Measurements from ENCODE around the gene ACTA1.
"Not testable (repeated sequence)": the region's sequence is repeated elsewhere in the genome, so short reads cannot be mapped to it uniquely, and the experiment has no call there.

ACTA1 gene

GRCh38 chr1:229434005-229434640 lies at the start of gene ACTA1:
ACTA1 (minus strand) TSS chr1:229434094; CDS start chr1:229433115, 979 bp downstream.
- DNase-seq (ENCODE audit: low read depth, low spot score) = no peak

DNA sequence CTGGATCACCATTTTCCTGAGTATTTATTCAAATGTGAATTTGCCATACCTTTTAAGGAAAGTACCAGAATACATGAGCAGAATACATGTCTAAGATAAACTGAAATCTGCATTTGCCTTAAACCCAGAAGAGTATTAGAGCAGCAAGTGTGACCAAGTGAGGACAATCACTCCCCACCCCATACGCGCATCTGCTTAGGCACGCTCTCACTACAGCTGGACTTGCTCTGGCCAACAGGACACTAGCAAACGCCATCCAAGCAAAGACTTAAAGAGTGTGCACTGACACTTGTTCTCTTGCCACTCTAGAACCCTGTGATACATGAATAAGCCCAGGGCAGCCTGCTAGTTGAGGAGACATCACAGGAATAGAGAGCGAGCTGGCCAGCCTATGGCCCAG lies 48.6 kb upstream of the ACTA1 start:
- no peak for DNase-seq (ENCODE audit: low read depth, low spot score)

- DNase-seq (ENCODE audit: low read depth, low spot score) = no peak
Measured at GRCh38 chr1:229480495-229480894, 46.6 kb upstream of the ACTA1 start.

DNA sequence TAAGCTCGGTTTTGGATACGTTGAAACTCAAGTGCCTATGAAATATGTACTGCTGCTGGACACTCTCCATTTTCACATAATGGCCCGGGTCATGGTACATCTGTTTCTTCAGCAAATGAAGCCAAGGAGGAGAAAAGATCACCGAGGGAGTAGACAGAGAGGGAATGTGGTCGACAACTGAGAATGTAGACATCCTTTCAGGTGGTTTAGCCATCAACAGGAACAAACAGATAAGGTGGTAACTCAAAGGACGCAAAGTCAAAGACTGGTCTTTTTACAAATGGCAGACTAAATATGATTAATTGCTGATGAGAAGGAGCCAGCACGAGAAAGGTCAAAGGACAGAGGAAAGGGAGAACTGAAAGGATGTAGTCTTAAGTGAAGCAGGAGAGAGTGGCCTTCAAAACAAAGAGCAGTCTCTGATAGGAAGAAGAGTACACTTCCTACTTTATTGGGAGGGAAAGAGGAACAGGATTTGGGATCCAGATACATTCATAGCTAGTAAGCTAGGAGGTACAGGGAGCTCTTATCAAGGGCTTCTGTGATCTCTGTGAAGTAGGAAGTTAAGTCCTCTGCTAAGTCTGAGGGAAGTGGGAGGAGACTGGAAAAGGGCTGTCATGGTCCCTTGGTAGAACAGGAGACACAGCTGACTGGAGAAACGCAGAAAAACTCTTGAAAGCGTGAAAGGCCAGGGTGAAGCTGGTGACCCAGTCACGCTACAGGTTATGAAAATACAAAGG lies 45.9 kb upstream of the ACTA1 start:
- no peak for DNase-seq (ENCODE audit: low read depth, low spot score)

DNA sequence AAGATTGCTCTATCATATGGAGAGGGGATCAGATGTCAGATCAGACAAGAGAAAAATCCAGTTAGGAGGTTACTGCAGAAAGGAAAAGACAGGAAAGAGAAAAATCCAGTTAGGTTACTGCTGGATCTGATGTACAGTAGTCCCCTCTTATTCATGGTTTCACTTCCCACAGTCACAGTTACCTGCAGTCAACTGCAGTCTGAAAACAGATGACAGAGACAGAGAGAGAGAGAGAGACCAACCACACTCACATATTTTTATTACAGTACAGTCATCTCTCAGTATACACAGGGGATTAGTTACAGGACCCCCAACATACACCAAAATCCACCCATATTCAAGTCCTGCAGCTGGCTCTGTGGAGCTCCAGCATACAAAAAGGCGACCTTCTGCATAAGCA lies 45.0 kb upstream of the ACTA1 start:
- DNase-seq (ENCODE audit: low read depth, low spot score) = no peak

- not testable (repeated sequence) for DNase-seq (ENCODE audit: low read depth, low spot score)
Measured at GRCh38 chr1:229475859-229476258, 42.0 kb upstream of the ACTA1 start.

- DNase-seq (ENCODE audit: low read depth, low spot score) = no peak
Measured at GRCh38 chr1:229474509-229474908, 40.6 kb upstream of the ACTA1 start.

GRCh38 chr1:229471175-229471574 lies 37.3 kb upstream of the ACTA1 start:
- no peak for DNase-seq (ENCODE audit: low read depth, low spot score)

- DNase-seq (ENCODE audit: low read depth, low spot score) = no peak
Measured at GRCh38 chr1:229470406-229471043, 36.6 kb upstream of the ACTA1 start.

DNA sequence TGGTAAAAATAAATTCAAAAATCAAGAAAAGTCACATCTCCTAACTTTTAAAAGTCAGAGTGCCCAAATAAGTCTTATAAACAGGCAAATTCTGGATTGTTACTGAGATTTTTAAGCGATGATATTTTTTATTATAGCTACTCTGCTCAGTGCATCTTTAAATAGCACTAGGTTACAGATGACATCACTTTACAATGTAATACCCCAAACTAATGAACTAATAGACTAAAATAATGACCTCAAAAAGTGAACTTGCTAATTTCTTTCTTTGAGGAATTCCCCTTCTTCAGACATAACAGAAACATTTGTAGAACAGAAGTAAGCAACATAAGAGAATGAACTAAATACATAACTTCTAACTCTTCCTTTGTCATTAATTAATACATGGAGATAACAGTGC lies 33.0 kb upstream of the ACTA1 start:
- no peak for DNase-seq (ENCODE audit: low read depth, low spot score)

GRCh38 chr1:229464672-229465071 lies 30.8 kb upstream of the ACTA1 start:
- no peak for DNase-seq (ENCODE audit: low read depth, low spot score)

GRCh38 chr1:229461032-229461668 lies 27.3 kb upstream of the ACTA1 start:
- DNase-seq (ENCODE audit: low read depth, low spot score) = no peak

GRCh38 chr1:229459815-229460214 lies 25.9 kb upstream of the ACTA1 start:
- no peak for DNase-seq (ENCODE audit: low read depth, low spot score)

DNA sequence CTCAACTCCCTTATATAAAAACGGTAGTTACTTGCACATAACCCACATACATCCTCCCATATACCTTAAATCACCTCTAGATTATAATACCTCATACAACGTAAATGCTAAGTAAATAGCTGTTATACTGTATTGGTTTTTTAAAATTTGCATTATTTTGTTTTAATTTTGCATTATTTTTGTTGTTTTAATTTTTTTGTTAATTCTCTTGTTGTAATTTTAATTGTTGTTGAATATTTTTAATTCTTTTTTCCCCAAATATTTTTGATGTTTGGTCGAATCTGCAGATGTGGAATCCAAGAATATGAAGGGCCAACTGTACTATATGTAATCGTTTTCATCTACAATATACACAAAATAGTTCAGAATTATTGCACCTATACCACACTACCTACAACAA lies 23.5 kb upstream of the ACTA1 start:
- no peak for DNase-seq (ENCODE audit: low read depth, low spot score)

DNA sequence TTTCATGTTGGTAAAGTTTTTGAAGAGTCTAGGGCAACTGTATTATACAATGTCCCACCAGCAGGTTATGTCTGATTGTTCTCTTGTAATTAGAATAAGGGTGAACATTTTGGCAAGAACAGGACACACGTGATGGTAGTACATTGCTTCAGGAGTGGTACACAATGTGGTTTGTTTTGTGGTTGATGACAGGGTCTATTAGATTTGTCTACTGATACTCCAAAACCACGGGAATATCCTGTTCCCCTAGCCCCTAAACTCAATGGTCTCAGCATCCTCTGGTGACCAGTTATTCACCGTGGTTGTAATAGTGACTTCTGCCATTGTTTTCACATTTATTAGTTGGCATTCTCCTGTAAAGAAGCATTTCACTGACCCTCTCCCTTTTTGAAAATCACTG lies 22.1 kb upstream of the ACTA1 start:
- no peak for DNase-seq (ENCODE audit: low read depth, low spot score)

GRCh38 chr1:229454056-229454455 lies 20.2 kb upstream of the ACTA1 start:
- no peak for DNase-seq (ENCODE audit: low read depth, low spot score)

- DNase-seq (ENCODE audit: low read depth, low spot score) = no peak
Measured at GRCh38 chr1:229452956-229453801, 19.3 kb upstream of the ACTA1 start.

DNA sequence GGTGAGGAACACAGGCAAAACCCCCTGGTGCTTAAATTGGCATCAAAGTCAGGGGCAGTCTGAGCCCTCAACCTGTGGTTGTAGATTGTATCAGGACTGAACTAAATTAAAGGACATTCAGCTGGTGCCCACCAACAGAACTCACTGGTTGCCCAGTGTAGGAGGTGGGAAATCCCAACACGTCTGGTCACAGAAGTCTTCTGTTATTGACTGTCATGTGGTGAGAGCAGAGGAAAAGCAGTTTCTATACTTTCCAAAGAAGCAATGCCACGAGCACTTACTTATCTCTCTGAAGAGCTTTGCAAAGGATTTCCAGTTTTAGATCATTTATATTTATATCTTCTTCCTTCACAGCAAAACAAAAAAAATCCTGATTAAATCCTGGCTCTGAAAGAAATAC lies 15.0 kb upstream of the ACTA1 start:
- DNase-seq (ENCODE audit: low read depth, low spot score) = no peak

DNA sequence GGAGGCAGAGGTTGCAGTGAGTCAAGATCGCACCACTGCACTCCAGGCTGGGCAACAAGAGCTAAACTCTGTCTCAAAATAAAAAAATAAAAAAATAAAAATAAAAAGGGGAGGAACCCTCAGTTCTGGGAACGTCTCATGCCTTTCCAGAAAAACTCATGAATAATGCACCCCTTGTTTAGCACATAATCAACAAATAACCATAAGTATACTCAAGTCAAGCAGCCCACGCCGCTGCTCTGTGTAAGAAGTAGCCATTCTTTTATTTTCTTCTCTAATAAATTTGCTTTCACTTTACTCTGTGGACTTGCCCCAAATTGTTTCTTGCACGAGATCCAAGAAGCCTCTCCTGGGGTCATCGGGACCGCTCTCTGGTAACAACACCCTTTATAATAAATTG lies 14.5 kb upstream of the ACTA1 start:
- DNase-seq (ENCODE audit: low read depth, low spot score) = no peak

DNA sequence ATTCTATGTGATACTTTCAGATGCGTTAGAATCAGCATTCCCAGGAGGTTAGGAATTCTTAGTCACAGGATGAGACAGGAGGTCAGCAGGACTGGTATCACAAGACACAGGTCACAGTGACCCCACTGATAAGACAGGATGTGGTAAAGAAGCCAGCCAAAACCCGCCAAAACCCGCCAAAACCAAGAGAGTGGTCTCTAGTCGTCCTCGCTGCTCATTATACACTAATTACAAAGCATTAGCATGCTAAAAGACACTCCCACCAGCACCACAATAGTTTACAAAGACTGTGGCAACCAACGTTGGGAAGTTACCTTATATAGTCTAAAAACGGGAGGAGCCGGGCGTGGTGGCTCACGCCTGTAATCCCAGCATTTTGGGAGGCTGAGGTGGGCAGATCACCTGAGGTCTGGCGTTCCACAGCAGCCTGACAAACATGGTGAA lies 13.9 kb upstream of the ACTA1 start:
- DNase-seq (ENCODE audit: low read depth, low spot score) = no peak

GRCh38 chr1:229445828-229446227 lies 11.9 kb upstream of the ACTA1 start:
- DNase-seq (ENCODE audit: low read depth, low spot score) = no peak
